ENCODE measurements around the gene ANO5. TPM values are rescaled to one million over a fixed set of nuclear protein-coding genes. Genes with fewer than 3 reads are reported as not detected.
A peak's percentile ranks its signal among the peaks of the same experiment; 100 is the strongest.

Gene ANO5, protein sequence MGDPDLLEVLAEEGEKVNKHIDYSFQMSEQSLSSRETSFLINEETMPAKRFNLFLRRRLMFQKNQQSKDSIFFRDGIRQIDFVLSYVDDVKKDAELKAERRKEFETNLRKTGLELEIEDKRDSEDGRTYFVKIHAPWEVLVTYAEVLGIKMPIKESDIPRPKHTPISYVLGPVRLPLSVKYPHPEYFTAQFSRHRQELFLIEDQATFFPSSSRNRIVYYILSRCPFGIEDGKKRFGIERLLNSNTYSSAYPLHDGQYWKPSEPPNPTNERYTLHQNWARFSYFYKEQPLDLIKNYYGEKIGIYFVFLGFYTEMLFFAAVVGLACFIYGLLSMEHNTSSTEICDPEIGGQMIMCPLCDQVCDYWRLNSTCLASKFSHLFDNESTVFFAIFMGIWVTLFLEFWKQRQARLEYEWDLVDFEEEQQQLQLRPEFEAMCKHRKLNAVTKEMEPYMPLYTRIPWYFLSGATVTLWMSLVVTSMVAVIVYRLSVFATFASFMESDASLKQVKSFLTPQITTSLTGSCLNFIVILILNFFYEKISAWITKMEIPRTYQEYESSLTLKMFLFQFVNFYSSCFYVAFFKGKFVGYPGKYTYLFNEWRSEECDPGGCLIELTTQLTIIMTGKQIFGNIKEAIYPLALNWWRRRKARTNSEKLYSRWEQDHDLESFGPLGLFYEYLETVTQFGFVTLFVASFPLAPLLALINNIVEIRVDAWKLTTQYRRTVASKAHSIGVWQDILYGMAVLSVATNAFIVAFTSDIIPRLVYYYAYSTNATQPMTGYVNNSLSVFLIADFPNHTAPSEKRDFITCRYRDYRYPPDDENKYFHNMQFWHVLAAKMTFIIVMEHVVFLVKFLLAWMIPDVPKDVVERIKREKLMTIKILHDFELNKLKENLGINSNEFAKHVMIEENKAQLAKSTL
- total RNA-seq: 1 to 10 TPM; 1.8 to 5.6 (median 4.6) TPM
- long read RNA-seq: 0 reads

GRCh38 chr11:22192642-22193347 lies at the start of gene ANO5:
TSS of gene ANO5 (plus strand) at chr11:22193085. CDS start at chr11:22193493, 408 bp downstream.
- Histone ChIP-seq H3K27me3 (no peaks in the 10 kb centered on the region), H3K9me3 (no peaks in the 10 kb centered on the region), H3K36me3 (no peaks in the 10 kb centered on the region), H3K27ac (peak within 1 kb of the TSS; percentile 56 to 68 (median 58)), H3K4me3 (peak within 1 kb of the TSS; percentile 67 to 91 (median 76)), H3K4me1 (peaks cover 0 to 5% (median 0%) of the 10 kb centered on the region in 4 donors)
- TF ChIP-seq POLR2A (IDR thresholded peaks at IDR 0.05) (peak; percentile 70), CTCF (IDR thresholded peaks at IDR 0.05) (no peak)
- intact Hi-C loops (cut with DNase I): no loop called here
- WGBS (ENCODE audit: insufficient coverage, low coverage, low lambda C conversion rate, missing lambda C conversion rate): under 1% methylated on average over 33 of the region's 56 CpGs
- DNase-seq (peak; percentile 88 to 91 (median 89)), ATAC-seq (peak; percentile 95 to 97 (median 95))

- H3K9me3 ChIP-seq: no peaks in the 10 kb centered on the region
- H3K27ac ChIP-seq: no peak overlapping the region
- no peaks in the 10 kb centered on the region for H3K27me3 ChIP-seq
- H3K4me3 ChIP-seq: no peak overlapping the region
- DNase-seq (no peak), ATAC-seq (no peak)
- WGBS (ENCODE audit: insufficient coverage, low coverage, low lambda C conversion rate, missing lambda C conversion rate): 80% methylated on average over 4 of the region's 4 CpGs
- H3K4me1 ChIP-seq: no peaks in the 10 kb centered on the region
- intact Hi-C loops (cut with DNase I): no loop called here
- H3K36me3 ChIP-seq: no peaks in the 10 kb centered on the region
- TF ChIP-seq CTCF (IDR thresholded peaks at IDR 0.05): no peak
- no peak for TF ChIP-seq POLR2A (IDR thresholded peaks at IDR 0.05)
These were observed 41.2 kb upstream of the ANO5 start for GRCh38 chr11:22151649-22152197.

DNA sequence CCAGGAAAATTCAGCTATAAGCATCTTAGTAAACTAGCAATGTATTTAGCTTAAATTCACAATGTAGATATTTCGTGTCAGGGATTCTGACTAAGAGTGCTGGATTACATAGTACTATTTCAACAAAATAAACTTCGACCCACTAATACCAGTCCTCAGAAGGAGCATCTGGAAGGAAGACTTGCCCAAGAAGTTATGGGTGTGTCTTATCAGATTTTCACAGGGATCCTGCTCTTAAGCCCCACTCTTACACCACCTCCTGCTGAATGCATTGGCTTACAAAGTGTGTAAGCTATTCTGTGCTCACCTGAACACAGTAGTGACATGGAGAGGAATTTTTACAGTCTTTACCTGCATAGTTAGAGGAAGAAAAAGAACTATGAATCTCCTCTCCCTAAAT lies 35.4 kb upstream of the ANO5 start:
- intact Hi-C loops (cut with DNase I): no loop called here

More for the DNA sequence above, 35.4 kb upstream of the ANO5 start:
- 53% methylated on average over 2 of the region's 2 CpGs for WGBS (ENCODE audit: insufficient coverage, low coverage, low lambda C conversion rate, missing lambda C conversion rate)
- Histone ChIP-seq H3K4me1 (no peaks in the 10 kb centered on the region), H3K27me3 (no peaks in the 10 kb centered on the region), H3K4me3 (no peak overlapping the region), H3K36me3 (no peaks in the 10 kb centered on the region), H3K9me3 (no peaks in the 10 kb centered on the region), H3K27ac (no peak overlapping the region)
- ATAC-seq: no peak
- DNase-seq: no peak
- no peak for TF ChIP-seq POLR2A (IDR thresholded peaks at IDR 0.05)
- no peak for TF ChIP-seq CTCF (IDR thresholded peaks at IDR 0.05)
